Measurements from ENCODE around the gene ARHGAP23.
"Not testable (repeated sequence)": the region's sequence is repeated elsewhere in the genome, so short reads cannot be mapped to it uniquely, and the experiment has no call there.

The ARHGAP23 gene

DNA sequence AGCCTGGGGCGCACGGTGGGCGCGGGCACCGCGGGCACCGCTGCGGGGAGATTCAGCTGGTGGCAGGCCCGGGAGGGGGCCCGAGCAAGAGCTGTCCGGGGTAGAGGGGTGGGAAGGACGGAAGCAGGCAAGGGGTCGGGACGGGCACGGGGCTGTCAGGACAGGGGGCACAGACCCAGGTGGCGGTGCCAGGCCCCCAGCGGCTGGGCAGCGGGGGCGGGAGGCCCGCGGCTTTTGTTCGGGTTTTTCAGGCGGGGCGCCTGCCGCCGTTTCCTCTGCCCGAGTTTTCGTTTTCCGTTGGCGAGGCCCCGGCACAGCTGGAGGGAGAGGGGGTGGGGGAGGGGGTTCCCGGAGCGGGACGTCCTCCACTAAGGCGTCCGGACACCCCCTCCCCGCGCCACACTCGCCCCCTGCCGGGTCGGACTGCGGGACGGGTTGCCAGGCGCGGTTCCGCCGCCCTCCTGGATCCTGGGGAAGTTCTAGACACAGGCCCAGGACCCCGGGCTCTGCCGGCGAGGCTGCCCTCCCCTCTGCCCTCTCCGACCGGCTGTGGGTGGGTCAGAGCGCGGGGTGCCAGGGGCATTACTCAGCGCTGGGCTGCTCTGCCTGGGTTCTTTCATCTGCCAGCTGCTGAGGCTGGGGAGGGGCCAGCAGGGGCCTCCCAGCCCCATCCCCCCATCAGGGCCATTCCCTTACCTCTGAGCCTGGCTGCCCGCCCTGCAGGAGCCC lies 543 bp downstream of the ARHGAP23 start:
- Mint-ChIP-seq H3K27ac (no peak overlapping the region), H3K4me1 (peaks cover 17 to 39% of the 10 kb centered on the region in 2 donors), H3K4me3 (peak overlapping the region; percentile 40 to 82), H3K36me3 (no peaks in the 10 kb centered on the region), H3K9me3 (no peaks in the 10 kb centered on the region), H3K27me3 (peaks cover 25 to 28% of the 10 kb centered on the region in 2 donors)
- DNase-seq (no peak), ATAC-seq (replicated peaks) (peak; percentile 50 to 60)

DNA sequence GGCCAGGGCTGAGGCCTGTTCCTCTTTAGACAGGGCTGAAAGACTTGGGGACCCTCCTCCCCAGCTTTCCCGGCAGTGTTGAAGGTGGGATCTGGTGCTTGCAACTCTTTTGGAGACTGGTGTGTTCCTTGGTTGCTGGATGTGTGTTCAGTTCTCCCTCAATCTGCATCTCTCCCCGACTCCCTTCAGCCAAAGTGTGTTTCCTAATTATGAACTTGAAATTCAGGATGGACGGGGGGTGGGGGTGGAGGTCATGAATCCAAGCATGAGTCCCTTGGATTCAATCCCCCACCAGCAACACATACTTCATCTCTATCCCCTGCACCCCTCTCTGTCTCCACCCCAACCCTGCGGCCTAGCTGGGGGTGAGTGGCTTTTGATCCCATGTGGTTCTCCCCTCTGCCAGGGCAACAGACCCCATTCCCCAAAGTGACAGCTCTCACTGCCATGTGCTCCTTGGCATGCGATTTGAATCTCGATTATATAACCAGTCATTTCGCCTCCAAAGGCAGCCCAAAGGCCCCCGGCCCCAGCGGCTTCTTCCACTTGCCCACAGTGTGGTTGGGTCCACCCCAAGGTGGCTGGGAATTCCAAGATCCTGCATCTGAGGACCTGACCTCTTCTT lies 1.3 kb downstream of the ARHGAP23 start:
- Mint-ChIP-seq H3K27me3 (peaks cover 17 to 20% of the 10 kb centered on the region in 2 donors), H3K36me3 (no peaks in the 10 kb centered on the region), H3K4me1 (peaks cover 16 to 34% of the 10 kb centered on the region in 2 donors), H3K27ac (peak overlapping the region; percentile 60), H3K4me3 (peak overlapping the region; percentile 40 to 82), H3K9me3 (no peaks in the 10 kb centered on the region)
- ATAC-seq (replicated peaks) (no peak), DNase-seq (no peak)

- DNase-seq (no peak), ATAC-seq (replicated peaks) (no peak)
- Mint-ChIP-seq H3K9me3 (no peaks in the 10 kb centered on the region), H3K27ac (no peak overlapping the region), H3K36me3 (no peaks in the 10 kb centered on the region), H3K4me1 (peaks cover 10 to 26% of the 10 kb centered on the region in 2 donors), H3K27me3 (peaks cover 10 to 12% of the 10 kb centered on the region in 2 donors), H3K4me3 (no peak overlapping the region)
Observed at GRCh38 chr17:38430316-38430715, 2.1 kb downstream of the ARHGAP23 start.

DNA sequence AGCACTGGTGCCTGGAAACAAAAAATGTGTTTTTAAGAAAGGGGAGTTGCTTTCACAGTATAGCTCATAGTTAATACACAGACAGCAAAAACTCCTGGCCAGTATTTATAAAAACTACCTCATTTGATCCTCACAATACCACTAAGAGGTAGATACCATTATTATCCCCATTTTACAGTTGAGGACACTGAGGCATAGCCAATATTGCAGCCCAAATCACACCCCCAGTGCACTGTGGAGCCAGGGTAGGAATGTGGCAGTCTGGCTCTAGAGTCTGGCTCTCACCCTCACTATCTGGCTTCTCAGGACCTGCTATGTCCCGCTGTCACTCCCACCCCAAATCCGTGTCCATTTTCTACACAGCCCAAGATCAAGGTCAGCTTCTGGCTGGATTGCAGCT lies 2.6 kb downstream of the ARHGAP23 start:
- Mint-ChIP-seq H3K4me3 (no peak overlapping the region), H3K27me3 (peaks cover 5 to 7% of the 10 kb centered on the region in 2 donors), H3K36me3 (no peaks in the 10 kb centered on the region), H3K27ac (no peak overlapping the region), H3K4me1 (peaks cover 8 to 22% of the 10 kb centered on the region in 2 donors), H3K9me3 (no peaks in the 10 kb centered on the region)
- ATAC-seq (replicated peaks) (no peak), DNase-seq (no peak)

- DNase-seq: no peak
- no peaks in the 10 kb centered on the region for H3K9me3 Mint-ChIP-seq
- H3K36me3 Mint-ChIP-seq: no peaks in the 10 kb centered on the region
- no peak overlapping the region for H3K27ac Mint-ChIP-seq
- ATAC-seq (replicated peaks): no peak
- H3K4me1 Mint-ChIP-seq: peaks cover 8 to 22% of the 10 kb centered on the region in 2 donors
- peaks cover 5% of the 10 kb centered on the region in 2 donors for H3K27me3 Mint-ChIP-seq
- no peak overlapping the region for H3K4me3 Mint-ChIP-seq
Observed at GRCh38 chr17:38431346-38432145, 3.3 kb downstream of the ARHGAP23 start.

DNA sequence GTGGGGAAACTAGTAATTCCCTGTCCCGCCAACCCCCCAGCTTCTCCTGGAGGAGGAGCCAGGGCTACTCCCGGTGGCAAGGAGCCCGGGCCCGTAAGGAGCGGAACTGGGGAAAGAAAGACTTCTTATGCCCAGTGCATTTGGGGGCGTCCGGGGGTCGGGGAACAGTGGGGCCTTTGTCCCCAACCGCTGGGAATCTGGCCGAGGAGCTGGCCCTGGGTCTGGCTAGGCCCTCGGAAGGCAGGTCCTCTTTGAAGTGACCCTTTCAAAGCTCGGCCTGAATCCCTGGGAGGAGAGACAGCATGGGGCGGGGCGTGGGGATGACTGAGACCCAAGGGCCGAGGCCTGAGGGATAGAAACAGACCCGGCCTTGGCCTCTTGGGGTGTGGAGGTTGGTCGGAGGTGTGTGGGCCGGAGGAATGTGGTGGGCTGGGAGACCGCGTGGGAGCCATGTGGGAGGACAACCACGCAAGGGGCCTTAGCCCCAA lies 6.0 kb downstream of the ARHGAP23 start:
- H3K27me3 Mint-ChIP-seq: no peaks in the 10 kb centered on the region
- ATAC-seq (replicated peaks) (no peak), DNase-seq (no peak)
- no peak overlapping the region for H3K27ac Mint-ChIP-seq
- H3K4me1 Mint-ChIP-seq: peaks cover 0 to 7% of the 10 kb centered on the region in 2 donors
- no peaks in the 10 kb centered on the region for H3K9me3 Mint-ChIP-seq
- no peaks in the 10 kb centered on the region for H3K36me3 Mint-ChIP-seq
- H3K4me3 Mint-ChIP-seq: no peak overlapping the region

DNA sequence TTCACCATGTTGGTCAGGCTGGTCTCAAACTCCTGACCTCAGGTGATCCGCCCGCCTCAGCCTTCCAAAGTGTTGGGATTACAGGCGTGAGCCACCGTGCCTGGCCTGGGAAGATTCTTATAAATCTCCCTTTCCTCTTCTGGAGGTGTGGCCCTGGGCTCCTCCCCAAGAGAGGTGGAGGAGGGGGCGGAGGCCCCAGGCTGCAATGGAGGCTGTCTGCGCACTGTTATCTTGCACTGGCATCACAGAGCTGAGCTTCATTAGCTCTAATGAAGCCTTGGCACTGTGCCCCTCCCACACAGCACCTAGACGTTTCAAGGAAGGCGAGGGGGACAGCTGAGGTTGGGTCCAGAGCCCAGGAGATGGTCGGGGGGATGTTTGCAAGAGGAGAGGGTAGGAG lies 7.5 kb downstream of the ARHGAP23 start:
- H3K4me3 Mint-ChIP-seq: no peak overlapping the region
- ATAC-seq (replicated peaks): no peak
- H3K36me3 Mint-ChIP-seq: no peaks in the 10 kb centered on the region
- no peaks in the 10 kb centered on the region for H3K27me3 Mint-ChIP-seq
- H3K9me3 Mint-ChIP-seq: no peaks in the 10 kb centered on the region
- no peaks in the 10 kb centered on the region for H3K4me1 Mint-ChIP-seq
- no peak overlapping the region for H3K27ac Mint-ChIP-seq
- no peak for DNase-seq

DNA sequence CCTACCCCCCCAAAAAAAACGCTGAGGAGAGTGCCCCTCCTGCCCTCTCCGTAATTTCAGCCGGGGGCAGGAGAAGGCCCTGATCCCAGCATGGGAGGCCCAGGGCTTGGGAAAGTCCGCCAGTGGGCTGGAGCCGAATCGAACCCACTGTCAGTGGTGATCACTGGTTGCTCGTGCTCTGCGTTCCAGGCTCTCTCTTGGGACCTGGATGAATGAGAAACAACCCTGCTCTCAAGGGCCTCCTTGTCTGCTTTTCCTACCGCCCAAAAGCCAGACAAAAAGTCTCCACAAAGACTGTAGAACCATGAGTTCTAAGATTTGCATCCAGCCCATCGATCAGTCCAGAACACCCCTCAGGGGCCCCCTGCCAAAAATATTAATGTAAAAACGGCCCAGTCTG lies 8.1 kb downstream of the ARHGAP23 start:
- Mint-ChIP-seq H3K36me3 (no peaks in the 10 kb centered on the region), H3K4me3 (no peak overlapping the region), H3K27ac (no peak overlapping the region), H3K9me3 (no peaks in the 10 kb centered on the region), H3K27me3 (peaks cover 0 to 2% of the 10 kb centered on the region in 2 donors), H3K4me1 (no peaks in the 10 kb centered on the region)
- no peak for DNase-seq
- no peak for ATAC-seq (replicated peaks)

GRCh38 chr17:38437313-38437712 lies 9.0 kb downstream of the ARHGAP23 start:
- not testable (repeated sequence) for H3K9me3 Mint-ChIP-seq; DNase-seq; H3K4me3 Mint-ChIP-seq; H3K36me3 Mint-ChIP-seq; ATAC-seq (replicated peaks); H3K4me1 Mint-ChIP-seq; H3K27ac Mint-ChIP-seq; H3K27me3 Mint-ChIP-seq

GRCh38 chr17:38439436-38439835 lies 11.2 kb downstream of the ARHGAP23 start:
- peaks cover 5 to 11% of the 10 kb centered on the region in 2 donors for H3K4me1 Mint-ChIP-seq
- H3K27me3 Mint-ChIP-seq: peaks cover 0 to 9% of the 10 kb centered on the region in 2 donors
- H3K36me3 Mint-ChIP-seq: no peaks in the 10 kb centered on the region
- no peak for ATAC-seq (replicated peaks)
- H3K4me3 Mint-ChIP-seq: no peak overlapping the region
- no peaks in the 10 kb centered on the region for H3K9me3 Mint-ChIP-seq
- H3K27ac Mint-ChIP-seq: no peak overlapping the region
- no peak for DNase-seq

- H3K27me3 Mint-ChIP-seq: peaks cover 0 to 9% of the 10 kb centered on the region in 2 donors
- no peak for ATAC-seq (replicated peaks)
Observed at GRCh38 chr17:38440614-38441397, 12.5 kb downstream of the ARHGAP23 start.

DNA sequence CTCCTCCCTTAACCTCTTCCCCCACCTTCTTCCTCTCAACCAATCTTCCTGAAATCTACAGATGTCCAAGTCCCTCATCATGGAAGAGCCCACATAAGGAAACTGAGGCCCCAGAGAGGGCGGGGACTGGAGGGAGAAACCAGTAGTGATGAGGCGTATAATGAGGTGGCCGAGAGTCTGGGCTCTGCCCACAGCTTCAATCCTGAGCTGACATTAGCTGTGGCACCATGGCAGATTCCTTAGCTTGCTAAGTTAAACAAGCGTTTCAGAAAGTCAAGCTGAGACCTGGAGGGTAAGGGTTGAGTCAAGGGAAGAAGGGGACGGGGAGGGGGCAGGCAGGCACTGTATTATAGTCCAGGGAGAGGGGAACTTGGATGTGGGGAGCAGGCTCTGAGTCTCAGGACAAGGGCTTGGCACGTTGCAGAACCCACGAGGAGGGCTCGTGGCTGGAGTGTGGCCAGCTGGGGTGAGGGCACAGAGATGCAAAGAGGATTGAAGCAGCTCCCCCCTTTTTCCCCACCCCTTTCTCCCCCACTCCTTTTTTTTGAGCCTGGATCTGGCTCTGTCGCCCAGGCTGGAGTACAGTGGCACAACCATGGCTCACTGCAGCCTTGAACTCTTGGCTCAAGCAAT lies 13.3 kb downstream of the ARHGAP23 start:
- H3K9me3 Mint-ChIP-seq: no peaks in the 10 kb centered on the region
- H3K27me3 Mint-ChIP-seq: peaks cover 0 to 9% of the 10 kb centered on the region in 2 donors
- no peak overlapping the region for H3K4me3 Mint-ChIP-seq
- ATAC-seq (replicated peaks) (no peak), DNase-seq (no peak)
- peaks cover 5 to 11% of the 10 kb centered on the region in 2 donors for H3K4me1 Mint-ChIP-seq
- no peaks in the 10 kb centered on the region for H3K36me3 Mint-ChIP-seq
- H3K27ac Mint-ChIP-seq: no peak overlapping the region

More at GRCh38 chr17:38440614-38441397, 12.5 kb downstream of the ARHGAP23 start:
- no peak overlapping the region for H3K27ac Mint-ChIP-seq
- no peaks in the 10 kb centered on the region for H3K36me3 Mint-ChIP-seq
- H3K4me1 Mint-ChIP-seq: peaks cover 5 to 11% of the 10 kb centered on the region in 2 donors
- no peak for DNase-seq
- H3K4me3 Mint-ChIP-seq: no peak overlapping the region
- no peaks in the 10 kb centered on the region for H3K9me3 Mint-ChIP-seq

GRCh38 chr17:38442548-38442947 lies 14.3 kb downstream of the ARHGAP23 start:
- Mint-ChIP-seq H3K9me3 (no peaks in the 10 kb centered on the region), H3K4me1 (peaks cover 5 to 11% of the 10 kb centered on the region in 2 donors), H3K27ac (peak overlapping the region; percentile 33), H3K4me3 (no peak overlapping the region), H3K36me3 (no peaks in the 10 kb centered on the region), H3K27me3 (peaks cover 0 to 9% of the 10 kb centered on the region in 2 donors)
- no peak for ATAC-seq (replicated peaks)
- no peak for DNase-seq
